Right renal cortex interstitium (tissue), 3 donors: Measurements from ENCODE around the gene RRAS. TPM values are rescaled to one million over a fixed set of nuclear protein-coding genes. Genes with fewer than 3 reads are reported as not detected.

Experiments
- polyA plus RNA-seq, 3 donors: library from polyadenylated mRNA; unstranded; fragments of 120-200 nt; gene quantifications; one replicate each; pipeline ENCODE4 v1.2.1, GENCODE V29; 2013; ENCODE audit not compliant: insufficient read length in 3 of 3

The RRAS gene
- polyA plus RNA-seq, 3 donors = 19.8 to 23.1 (median 21.3) TPM

Other genes starting within 250 kb of the RRAS start
- not detected for gene PTH2, start 216.7 kb downstream of the RRAS start, polyA plus RNA-seq
- not detected for gene GFY, start 214.8 kb downstream of the RRAS start, polyA plus RNA-seq
- under 1 TPM; 0.25 to 0.33 (median 0.31) TPM for gene SLC17A7, start 198.6 kb downstream of the RRAS start, polyA plus RNA-seq
- 10 to 100 TPM; 81.1 to 84.9 (median 84.7) TPM for gene PIH1D1, start 188.3 kb downstream of the RRAS start, polyA plus RNA-seq
- gene ALDH16A1, start 186.9 kb downstream of the RRAS start, polyA plus RNA-seq = 10 to 100 TPM; 14.5 to 15.0 (median 14.8) TPM
- 1 to 10 TPM; 2.6 to 3.2 (median 2.7) TPM for gene FLT3LG, start 165.9 kb downstream of the RRAS start, polyA plus RNA-seq
- gene RPL13A, start 152.5 kb downstream of the RRAS start, polyA plus RNA-seq = 1,000 to 10,000 TPM; 2,089 to 2,580 (median 2,270) TPM
- 1,000 to 10,000 TPM; 2,847 to 3,056 (median 2,982) TPM for gene RPS11, start 143.7 kb downstream of the RRAS start, polyA plus RNA-seq
- gene FCGRT, start 127.5 kb downstream of the RRAS start, polyA plus RNA-seq = 100 to 1,000 TPM; 219 to 252 (median 230) TPM
- gene RCN3, start 112.1 kb downstream of the RRAS start, polyA plus RNA-seq = 10 to 100 TPM; 10.0 to 10.9 (median 10.2) TPM
- gene NOSIP, start 59.6 kb downstream of the RRAS start, polyA plus RNA-seq = 10 to 100 TPM; 61.2 to 69.1 (median 64.3) TPM
- gene PRRG2, start 58.8 kb downstream of the RRAS start, polyA plus RNA-seq = 1 to 10 TPM; 7.1 to 8.5 (median 7.1) TPM
- gene PRR12, start 49.0 kb downstream of the RRAS start, polyA plus RNA-seq = 10 to 100 TPM; 13.6 to 16.3 (median 15.1) TPM
- 10 to 100 TPM; 24.3 to 31.6 (median 25.6) TPM for gene SCAF1, start 2.1 kb upstream of the RRAS start, polyA plus RNA-seq
- 10 to 100 TPM; 37.6 to 41.5 (median 39.3) TPM for gene IRF3, start 25.7 kb upstream of the RRAS start, polyA plus RNA-seq
- gene BCL2L12, start 25.8 kb upstream of the RRAS start, polyA plus RNA-seq = 10 to 100 TPM; 16.4 to 21.9 (median 19.4) TPM
- gene PRMT1, start 37.1 kb upstream of the RRAS start, polyA plus RNA-seq = 100 to 1,000 TPM; 205 to 221 (median 219) TPM
- under 1 TPM; 0.64 to 0.67 (median 0.64) TPM for gene ADM5, start 49.5 kb upstream of the RRAS start, polyA plus RNA-seq
- gene CPT1C, start 51.0 kb upstream of the RRAS start, polyA plus RNA-seq = 10 to 100 TPM in 1 of 3 donors, 1 to 10 TPM in 2; 8.0 to 10.9 (median 9.0) TPM
- under 1 TPM in 2 of 3 donors, not detected in 1; 0.10 to 0.15 TPM for gene TSKS, start 123.2 kb upstream of the RRAS start, polyA plus RNA-seq
- 10 to 100 TPM; 40.8 to 48.0 (median 43.7) TPM for gene AP2A1, start 126.9 kb upstream of the RRAS start, polyA plus RNA-seq
- 10 to 100 TPM; 29.3 to 37.1 (median 37.0) TPM for gene FUZ, start 173.1 kb upstream of the RRAS start, polyA plus RNA-seq
- gene MED25, start 178.1 kb upstream of the RRAS start, polyA plus RNA-seq = 10 to 100 TPM; 55.8 to 65.6 (median 56.0) TPM
- 100 to 1,000 TPM; 239 to 280 (median 278) TPM for gene PTOV1, start 211.0 kb upstream of the RRAS start, polyA plus RNA-seq
- 10 to 100 TPM; 33.4 to 43.9 (median 36.2) TPM for gene PNKP, start 227.4 kb upstream of the RRAS start, polyA plus RNA-seq
- gene AKT1S1, start 237.2 kb upstream of the RRAS start, polyA plus RNA-seq = 10 to 100 TPM; 22.8 to 29.3 (median 25.8) TPM
- gene TBC1D17, start 237.6 kb upstream of the RRAS start, polyA plus RNA-seq = 10 to 100 TPM; 32.9 to 42.0 (median 37.2) TPM